Measurements from ENCODE around the gene MTX1.
"Not testable (repeated sequence)": the region's sequence is repeated elsewhere in the genome, so short reads cannot be mapped to it uniquely, and the experiment has no call there.

The MTX1 gene

DNA sequence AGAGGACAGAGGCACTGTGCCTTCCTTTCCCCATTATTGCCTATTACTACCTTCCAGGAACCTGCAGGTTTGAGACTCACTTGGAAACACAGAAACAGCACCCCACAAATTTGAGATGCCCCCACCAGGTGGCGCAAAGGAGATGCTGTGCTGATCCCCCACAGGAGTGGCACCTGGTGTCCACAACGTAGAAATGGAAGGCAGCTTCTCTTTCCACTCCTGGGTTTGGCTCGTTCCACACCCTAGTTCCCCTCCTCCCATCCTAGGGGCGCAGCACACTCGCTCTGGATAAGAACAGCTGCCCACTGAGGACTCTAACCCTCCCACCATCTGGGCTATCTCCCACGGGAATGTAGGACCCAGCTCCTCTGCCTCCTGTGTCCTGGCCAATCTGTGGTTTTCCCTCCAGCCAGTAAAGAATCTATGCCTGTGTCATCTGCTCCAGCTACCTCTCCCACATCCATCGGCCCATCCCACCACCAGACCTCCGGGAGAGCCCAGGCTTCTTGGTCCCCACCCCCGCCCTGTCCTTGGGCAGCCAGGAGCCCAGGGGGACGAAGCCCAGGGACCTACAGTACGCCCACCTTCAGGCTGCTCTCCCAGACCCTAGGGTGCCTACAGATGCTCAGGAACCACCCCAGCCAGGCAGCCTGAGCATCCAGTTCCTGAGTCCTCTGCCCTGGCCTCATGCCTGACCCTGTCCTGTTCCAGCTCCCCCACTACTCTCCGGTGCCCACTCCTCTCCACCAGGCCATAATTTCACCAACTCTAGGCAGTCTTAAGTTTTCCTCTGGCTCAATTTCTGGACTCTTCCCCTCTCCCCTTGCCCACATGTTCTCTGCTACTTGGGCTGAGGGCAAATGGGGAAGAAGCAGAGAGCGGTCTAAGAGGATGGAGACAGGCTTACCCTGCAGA lies 1.3 kb upstream of the MTX1 start:
- H3K4me3 ChIP-seq (ENCODE audit: low read depth, low read length): no peak overlapping the region
- TF ChIP-seq, protein P1, sequence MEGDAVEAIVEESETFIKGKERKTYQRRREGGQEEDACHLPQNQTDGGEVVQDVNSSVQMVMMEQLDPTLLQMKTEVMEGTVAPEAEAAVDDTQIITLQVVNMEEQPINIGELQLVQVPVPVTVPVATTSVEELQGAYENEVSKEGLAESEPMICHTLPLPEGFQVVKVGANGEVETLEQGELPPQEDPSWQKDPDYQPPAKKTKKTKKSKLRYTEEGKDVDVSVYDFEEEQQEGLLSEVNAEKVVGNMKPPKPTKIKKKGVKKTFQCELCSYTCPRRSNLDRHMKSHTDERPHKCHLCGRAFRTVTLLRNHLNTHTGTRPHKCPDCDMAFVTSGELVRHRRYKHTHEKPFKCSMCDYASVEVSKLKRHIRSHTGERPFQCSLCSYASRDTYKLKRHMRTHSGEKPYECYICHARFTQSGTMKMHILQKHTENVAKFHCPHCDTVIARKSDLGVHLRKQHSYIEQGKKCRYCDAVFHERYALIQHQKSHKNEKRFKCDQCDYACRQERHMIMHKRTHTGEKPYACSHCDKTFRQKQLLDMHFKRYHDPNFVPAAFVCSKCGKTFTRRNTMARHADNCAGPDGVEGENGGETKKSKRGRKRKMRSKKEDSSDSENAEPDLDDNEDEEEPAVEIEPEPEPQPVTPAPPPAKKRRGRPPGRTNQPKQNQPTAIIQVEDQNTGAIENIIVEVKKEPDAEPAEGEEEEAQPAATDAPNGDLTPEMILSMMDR (IDR thresholded peaks at IDR 0.05; ENCODE audit: borderline replicate concordance, insufficient read depth, low read depth, low read length): peak; percentile 85

DNA sequence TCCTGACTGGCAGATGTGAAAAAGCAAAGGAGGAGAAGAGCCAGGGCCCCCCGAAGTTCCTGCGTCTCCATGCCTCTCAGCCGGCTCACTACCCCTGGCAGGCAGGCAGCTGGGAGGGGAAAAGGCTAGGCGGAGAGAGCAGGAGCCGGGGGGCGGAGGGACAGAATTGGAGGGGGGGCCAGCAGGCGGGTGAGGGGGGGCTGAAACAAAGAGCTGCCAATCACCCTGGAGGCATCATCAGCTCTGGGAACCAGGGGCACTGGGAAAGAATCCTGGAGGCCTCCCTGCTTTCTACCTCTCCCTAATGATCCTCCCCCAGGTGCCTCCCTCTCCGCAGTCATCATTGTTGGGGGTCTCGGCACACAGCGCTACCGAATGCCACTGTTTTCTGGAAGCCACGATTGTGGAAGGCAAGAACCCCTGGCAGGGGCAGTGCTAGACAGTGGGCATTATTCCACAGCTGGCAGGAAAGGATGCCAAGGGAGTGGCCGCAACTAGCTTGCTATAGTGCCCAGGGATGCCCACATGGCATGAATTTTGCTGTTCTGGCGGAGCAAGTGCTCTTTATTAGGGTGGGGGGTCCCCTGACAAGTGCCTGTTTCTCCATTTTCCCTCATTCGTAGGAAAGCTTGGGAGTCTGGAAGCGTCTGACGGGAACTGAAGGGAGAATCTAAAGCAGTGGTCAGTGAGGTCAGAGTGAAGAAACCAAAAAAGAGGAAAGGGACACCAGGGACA lies 522 bp upstream of the MTX1 start, which contains the start of gene THBS3:
Gene THBS3, minus strand, starts transcription at position 92 of the 735 bp plus-strand sequence. Its CDS starts 21 bp downstream, at position 71.
- H3K4me3 ChIP-seq (ENCODE audit: low read depth, low read length): peak within 1 kb of the TSS; percentile 100

DNA sequence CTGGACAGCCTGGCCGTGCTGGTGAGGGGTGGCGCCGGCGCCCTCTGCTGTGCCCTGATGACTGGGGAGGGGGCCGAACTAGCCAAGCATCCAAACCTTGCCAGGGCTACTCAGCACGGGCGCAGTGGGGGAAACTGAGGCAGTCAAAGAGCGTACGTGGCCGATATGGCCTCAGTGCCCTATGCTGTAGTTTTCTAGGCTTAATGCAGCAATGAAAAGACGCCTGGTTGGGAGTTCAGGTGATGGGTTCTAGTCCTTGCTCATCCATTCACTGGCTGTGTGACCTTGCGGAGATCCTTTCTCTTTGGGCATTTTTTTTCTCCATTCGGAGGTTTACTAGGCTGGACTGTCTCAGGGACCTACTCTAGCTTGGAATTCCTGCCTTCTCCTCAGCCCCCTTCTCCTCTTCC lies 822 bp downstream of the MTX1 start:
- TF ChIP-seq, protein P1 (IDR thresholded peaks at IDR 0.05; ENCODE audit: borderline replicate concordance, insufficient read depth, low read depth, low read length): no peak

More for the DNA sequence above, 522 bp upstream of the MTX1 start, which contains the start of gene THBS3:
- TF ChIP-seq, protein P1 (IDR thresholded peaks at IDR 0.05; ENCODE audit: borderline replicate concordance, insufficient read depth, low read depth, low read length): no peak

DNA sequence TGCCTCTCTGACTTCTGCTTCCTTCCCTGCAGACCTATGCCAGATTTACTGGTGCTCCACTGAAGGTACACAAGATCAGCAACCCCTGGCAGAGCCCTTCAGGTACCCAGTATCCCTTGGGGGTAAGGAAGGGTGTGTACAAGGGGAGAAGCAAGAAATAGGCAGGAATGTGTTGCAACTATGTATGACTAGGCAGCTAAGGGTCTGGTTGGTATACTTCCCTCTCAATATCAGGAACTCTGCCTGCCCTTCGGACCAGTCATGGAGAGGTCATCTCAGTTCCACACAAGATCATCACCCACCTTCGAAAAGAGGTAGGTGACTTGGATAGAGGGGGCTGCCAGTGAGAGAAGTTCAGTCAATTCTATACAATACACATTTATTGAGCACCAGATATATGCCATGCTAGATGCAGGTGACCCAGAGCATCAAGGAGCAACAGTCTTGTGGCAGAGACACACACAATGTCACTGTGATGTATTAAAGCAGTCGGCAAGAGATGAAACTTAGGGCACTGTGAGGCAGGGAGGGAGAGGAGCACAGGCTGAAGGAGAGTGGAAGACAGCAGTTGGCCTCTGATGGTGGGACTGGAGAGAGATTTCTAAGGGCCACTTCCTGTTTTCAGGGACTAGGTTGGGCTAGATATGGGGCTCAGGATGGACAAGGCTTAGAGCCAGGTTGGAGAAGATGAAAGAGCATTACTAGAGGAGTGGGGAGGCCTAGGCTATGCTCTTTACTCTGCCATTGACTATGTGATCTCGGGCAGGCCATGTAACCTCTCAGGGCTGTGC lies 2.0 kb downstream of the MTX1 start:
- TF ChIP-seq, protein P1 (IDR thresholded peaks at IDR 0.05; ENCODE audit: borderline replicate concordance, insufficient read depth, low read depth, low read length): no peak
- H3K4me3 ChIP-seq (ENCODE audit: low read depth, low read length): no peak overlapping the region

More for the DNA sequence above, 822 bp downstream of the MTX1 start:
- peak overlapping the region; percentile 100 for H3K4me3 ChIP-seq (ENCODE audit: low read depth, low read length)

DNA sequence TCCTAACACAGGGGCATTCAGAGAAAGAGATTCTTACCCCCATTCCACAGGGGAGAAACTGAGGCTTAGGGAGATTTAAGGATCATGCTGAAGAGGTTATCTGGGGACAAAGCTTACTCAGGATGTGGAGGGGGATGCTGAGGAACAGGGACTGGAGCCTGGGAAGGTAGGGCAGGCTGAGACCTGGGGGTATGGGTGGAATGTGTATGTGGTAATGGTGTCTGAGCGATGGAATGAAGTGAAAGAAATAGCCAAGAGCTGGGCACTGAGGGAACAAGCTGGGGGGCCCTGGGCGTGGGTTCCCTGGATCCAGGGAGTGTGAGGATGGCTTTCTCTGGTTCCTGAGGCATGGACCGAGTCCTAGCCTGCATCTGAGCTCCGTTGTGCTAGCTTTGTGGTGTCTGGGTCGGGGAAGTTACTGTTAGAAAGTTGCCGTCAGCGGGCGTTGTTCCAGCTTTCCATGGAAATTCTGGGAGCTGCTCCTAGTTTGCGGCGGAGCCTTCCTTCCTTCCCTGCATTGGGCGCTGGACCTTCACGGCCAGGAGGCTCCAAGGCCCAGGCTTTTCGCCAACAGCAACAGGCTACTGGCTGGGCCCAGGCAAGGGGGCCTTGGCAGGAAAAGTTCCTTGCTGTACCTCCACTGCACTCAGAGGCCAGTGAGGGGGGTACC lies 3.0 kb downstream of the MTX1 start:
- not testable (repeated sequence) for H3K4me3 ChIP-seq (ENCODE audit: low read depth, low read length)

DNA sequence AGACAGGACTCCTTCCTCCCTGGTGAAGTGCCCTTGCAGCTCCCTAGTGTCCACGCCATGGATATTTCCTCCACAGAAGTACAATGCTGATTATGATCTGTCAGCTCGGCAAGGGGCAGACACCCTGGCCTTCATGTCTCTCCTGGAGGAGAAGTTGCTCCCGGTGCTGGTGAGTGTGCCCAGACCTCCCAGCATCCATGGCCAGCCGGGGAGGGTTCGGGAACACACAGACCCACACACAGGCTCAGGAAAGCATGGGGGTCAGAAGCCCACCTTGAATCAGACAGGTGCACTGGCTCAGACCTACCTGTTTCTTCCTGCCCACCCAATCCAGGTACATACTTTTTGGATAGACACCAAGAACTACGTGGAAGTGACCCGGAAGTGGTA lies 3.6 kb downstream of the MTX1 start:
- not testable (repeated sequence) for H3K4me3 ChIP-seq (ENCODE audit: low read depth, low read length)

DNA sequence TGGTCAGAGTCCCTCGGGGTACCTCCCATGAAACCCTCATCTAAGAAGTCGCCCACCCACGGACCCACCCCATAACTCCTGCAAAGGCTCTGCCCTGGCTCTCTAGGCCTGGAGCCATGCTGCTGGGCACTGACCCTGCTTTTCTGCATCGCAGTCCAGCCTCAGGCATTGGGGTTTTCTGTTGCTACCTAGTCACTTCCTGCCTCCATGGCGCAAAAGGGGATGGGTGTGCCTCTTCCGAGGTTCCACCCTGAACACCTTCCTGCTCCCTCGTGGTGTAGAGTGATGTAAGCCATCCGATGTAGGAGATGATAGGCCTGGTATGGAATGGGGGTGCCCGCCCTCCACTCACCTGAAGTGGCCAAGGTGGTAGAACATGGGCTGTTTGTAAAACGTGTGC lies 6.2 kb downstream of the MTX1 start:
- H3K4me3 ChIP-seq (ENCODE audit: low read depth, low read length): not testable (repeated sequence)

All from GM12875 (cell line).